Gastrocnemius medialis (tissue), 4 donors: ENCODE data around the gene FXR2.

ENCODE experiments used
- POLR2A ChIP-seq, 2 donors: fragments of 450-650 bp; IDR thresholded peaks; one replicate each; pipeline ENCODE4 v1.6.1; 2017; ENCODE audit warnings: antibody characterized with exemption in 2 of 2, mild to moderate bottlenecking in 2 of 2, moderate library complexity in 2 of 2
- TF ChIP-seq, protein P1 (sequence below), 5 experiments: fragments of 450-650 bp in 3 of 5; fragments of 200-600 bp in 2 of 5; sonication (generic) in 2 of 5; IDR thresholded peaks in 4 of 5; conservative IDR thresholded peaks in 1 of 5; 1 replicate in 4 of 5; 2 replicates in 1 of 5; pipeline ENCODE4 v1.5.1; 2016 to 2019; ENCODE audit warnings: antibody characterized with exemption in 5 of 5, mild to moderate bottlenecking in 3 of 5, moderate library complexity in 3 of 5

- TF ChIP-seq, protein P1, sequence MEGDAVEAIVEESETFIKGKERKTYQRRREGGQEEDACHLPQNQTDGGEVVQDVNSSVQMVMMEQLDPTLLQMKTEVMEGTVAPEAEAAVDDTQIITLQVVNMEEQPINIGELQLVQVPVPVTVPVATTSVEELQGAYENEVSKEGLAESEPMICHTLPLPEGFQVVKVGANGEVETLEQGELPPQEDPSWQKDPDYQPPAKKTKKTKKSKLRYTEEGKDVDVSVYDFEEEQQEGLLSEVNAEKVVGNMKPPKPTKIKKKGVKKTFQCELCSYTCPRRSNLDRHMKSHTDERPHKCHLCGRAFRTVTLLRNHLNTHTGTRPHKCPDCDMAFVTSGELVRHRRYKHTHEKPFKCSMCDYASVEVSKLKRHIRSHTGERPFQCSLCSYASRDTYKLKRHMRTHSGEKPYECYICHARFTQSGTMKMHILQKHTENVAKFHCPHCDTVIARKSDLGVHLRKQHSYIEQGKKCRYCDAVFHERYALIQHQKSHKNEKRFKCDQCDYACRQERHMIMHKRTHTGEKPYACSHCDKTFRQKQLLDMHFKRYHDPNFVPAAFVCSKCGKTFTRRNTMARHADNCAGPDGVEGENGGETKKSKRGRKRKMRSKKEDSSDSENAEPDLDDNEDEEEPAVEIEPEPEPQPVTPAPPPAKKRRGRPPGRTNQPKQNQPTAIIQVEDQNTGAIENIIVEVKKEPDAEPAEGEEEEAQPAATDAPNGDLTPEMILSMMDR (IDR thresholded peaks at IDR 0.05 in 4 of 5, conservative IDR thresholded peaks at IDR 0.05 in 1 of 5), result no peak
- no peak for TF ChIP-seq POLR2A (IDR thresholded peaks at IDR 0.05)
Measured at GRCh38 chr17:7615265-7615747, 609 bp upstream of the FXR2 start.
